ENCODE results near the gene SPATS1.
"Not testable (repeated sequence)": the region's sequence is repeated elsewhere in the genome, so short reads cannot be mapped to it uniquely, and the experiment has no call there.

SPATS1 gene

GRCh38 chr6:44341095-44341890 is 1.2 kb upstream of the SPATS1 start:
- no peak for DNase-seq (ENCODE audit: low spot score)

- no peak for DNase-seq (ENCODE audit: low spot score)
Observed at GRCh38 chr6:44342052-44342451, 398 bp upstream of the SPATS1 start.

- not testable (repeated sequence) for DNase-seq (ENCODE audit: low spot score)
Observed at GRCh38 chr6:44346818-44347217, 4.4 kb downstream of the SPATS1 start.

- DNase-seq (ENCODE audit: low spot score) = no peak
Observed at GRCh38 chr6:44349904-44350649, 7.6 kb downstream of the SPATS1 start.

- not testable (repeated sequence) for DNase-seq (ENCODE audit: low spot score)
Observed at GRCh38 chr6:44350650-44350994, 8.2 kb downstream of the SPATS1 start.

- no peak for DNase-seq (ENCODE audit: low spot score)
Observed at GRCh38 chr6:44352259-44352658, 9.8 kb downstream of the SPATS1 start.

- DNase-seq (ENCODE audit: low spot score) = no peak
Observed at GRCh38 chr6:44353336-44353735, 10.9 kb downstream of the SPATS1 start.

- DNase-seq (ENCODE audit: low spot score) = no peak
Observed at GRCh38 chr6:44355640-44356039, 13.2 kb downstream of the SPATS1 start.

GRCh38 chr6:44356487-44356886 is 14.0 kb downstream of the SPATS1 start:
- DNase-seq (ENCODE audit: low spot score) = no peak

GRCh38 chr6:44359973-44360372 is 17.5 kb downstream of the SPATS1 start:
- DNase-seq (ENCODE audit: low spot score) = no peak

GRCh38 chr6:44361947-44362346 is 19.5 kb downstream of the SPATS1 start:
- DNase-seq (ENCODE audit: low spot score) = no peak

- DNase-seq (ENCODE audit: low spot score) = no peak
Observed at GRCh38 chr6:44363377-44363926, 21.0 kb downstream of the SPATS1 start.

- no peak for DNase-seq (ENCODE audit: low spot score)
Observed at GRCh38 chr6:44366781-44367180, 24.3 kb downstream of the SPATS1 start.

- DNase-seq (ENCODE audit: low spot score) = no peak
Observed at GRCh38 chr6:44367681-44368080, 25.2 kb downstream of the SPATS1 start.

GRCh38 chr6:44373051-44373450 is 30.6 kb downstream of the SPATS1 start:
- DNase-seq (ENCODE audit: low spot score) = no peak

- no peak for DNase-seq (ENCODE audit: low spot score)
Observed at GRCh38 chr6:44373787-44374186, 31.3 kb downstream of the SPATS1 start.

- DNase-seq (ENCODE audit: low spot score) = no peak
Observed at GRCh38 chr6:44375071-44375470, 32.6 kb downstream of the SPATS1 start.

- DNase-seq (ENCODE audit: low spot score) = no peak
Observed at GRCh38 chr6:44377484-44377883, 35.0 kb downstream of the SPATS1 start.

- DNase-seq (ENCODE audit: low spot score) = no peak
Observed at GRCh38 chr6:44377971-44378370, 35.5 kb downstream of the SPATS1 start.

GRCh38 chr6:44381739-44382138 is 39.3 kb downstream of the SPATS1 start:
- DNase-seq (ENCODE audit: low spot score) = peak; percentile 85

- no peak for DNase-seq (ENCODE audit: low spot score)
Observed at GRCh38 chr6:44386364-44386928, 44.0 kb downstream of the SPATS1 start.

GRCh38 chr6:44386929-44387345 is 44.5 kb downstream of the SPATS1 start:
- no peak for DNase-seq (ENCODE audit: low spot score)
